ENCODE data around the gene GPC5. TPM values are rescaled to one million over a fixed set of nuclear protein-coding genes. Genes with fewer than 3 reads are reported as not detected.

GPC5 gene
- total RNA-seq, 1 experiment from 2014 or later: 0.15 TPM

GRCh38 chr13:91729859-91730258 is 331.4 kb downstream of the GPC5 start:
- H4K20me1 ChIP-seq (ENCODE audit: control insufficient read depth, insufficient read depth, insufficient read length): no peaks in the 10 kb centered on the region
- H3K9ac ChIP-seq (ENCODE audit: extremely low read depth, insufficient read length, low read length): no peak overlapping the region
- H3K23me2 ChIP-seq (ENCODE audit: insufficient read length, low read depth, low read length, poor library complexity, severe bottlenecking): no peaks in the 10 kb centered on the region
- H2BK5ac ChIP-seq (ENCODE audit: insufficient read length, low read length): no peak overlapping the region
- H2AK5ac ChIP-seq (ENCODE audit: insufficient read length, low read length): no peak overlapping the region
- no peak overlapping the region for H3K4ac ChIP-seq (ENCODE audit: low read depth, low read length)
- no peaks in the 10 kb centered on the region for H3K9me3 ChIP-seq (ENCODE audit: control insufficient read depth, low read depth, low read length)
- no peak overlapping the region for H2BK20ac ChIP-seq (ENCODE audit: low read depth, low read length, poor library complexity, severe bottlenecking)
- H4K5ac ChIP-seq (ENCODE audit: insufficient read length, low read depth, low read length): no peak overlapping the region
- Mint-ChIP-seq H3K4me3 (no peak overlapping the region), H3K9me3 (peaks cover 0 to 4% of the 10 kb centered on the region in 2 experiments; a peak in 1 of 5 replicates), H3K36me3 (ENCODE audit: insufficient read depth in 1 of 3, low read depth in 3 of 3) (no peaks in the 10 kb centered on the region), H3K4me1 (no peaks in the 10 kb centered on the region; a peak in 1 of 4 replicates), H3K27ac (no peak overlapping the region), H3K27me3 (ENCODE audit: low read depth) (no peaks in the 10 kb centered on the region)
- H3K79me1 ChIP-seq (ENCODE audit: insufficient read depth, low read depth, low read length, poor library complexity, severe bottlenecking): no peaks in the 10 kb centered on the region
- no peak overlapping the region for H3T11ph ChIP-seq (ENCODE audit: low read length)
- no CpG with 5 or more reads among the region's 1 CpG for WGBS (ENCODE audit: extremely low coverage, insufficient read length, low lambda C conversion rate)
- H3K18ac ChIP-seq (ENCODE audit: insufficient read length, low read depth, low read length): no peak overlapping the region
- no peak overlapping the region for H3K56ac ChIP-seq (ENCODE audit: insufficient read length, low read depth, low read length)
- no peak for TF ChIP-seq CTCF (conservative IDR thresholded peaks at IDR 0.05)
- H3K4me2 ChIP-seq (ENCODE audit: insufficient read depth, insufficient read length, low read length): no peak overlapping the region
- no peaks in the 10 kb centered on the region for H3K27me3 ChIP-seq (ENCODE audit: insufficient read depth, low read length)
- H3K4me1 ChIP-seq (ENCODE audit: insufficient read depth, low read length): no peaks in the 10 kb centered on the region
- no peak for DNase-seq
- no peak overlapping the region for H4K8ac ChIP-seq (replicated peaks; ENCODE audit: insufficient read length, low read depth, low read length)
- no peak overlapping the region for H3K27ac ChIP-seq (ENCODE audit: insufficient read length, low read depth, low read length)
- H3K23ac ChIP-seq (ENCODE audit: insufficient read length, low read depth, low read length): no peak overlapping the region
- H3K14ac ChIP-seq (ENCODE audit: insufficient read depth, low read length): no peak overlapping the region
- no peak overlapping the region for H2AFZ ChIP-seq (ENCODE audit: low read length)
- H3K79me2 ChIP-seq (ENCODE audit: insufficient read depth, low read length): no peaks in the 10 kb centered on the region
- no peak overlapping the region for H4K91ac ChIP-seq (ENCODE audit: insufficient read length, low read depth, low read length)
- H2BK120ac ChIP-seq (ENCODE audit: low read depth, low read length, poor library complexity, severe bottlenecking): no peak overlapping the region
- no peak overlapping the region for H2BK12ac ChIP-seq (ENCODE audit: insufficient read length, low read depth, low read length)
- no peak overlapping the region for H2BK15ac ChIP-seq (ENCODE audit: low read depth, low read length)

Measured in H9 (cell line).